ENCODE results near the gene NOMO2.
"Not testable (repeated sequence)": the region's sequence is repeated elsewhere in the genome, so short reads cannot be mapped to it uniquely, and the experiment has no call there.

NOMO2 gene

DNA sequence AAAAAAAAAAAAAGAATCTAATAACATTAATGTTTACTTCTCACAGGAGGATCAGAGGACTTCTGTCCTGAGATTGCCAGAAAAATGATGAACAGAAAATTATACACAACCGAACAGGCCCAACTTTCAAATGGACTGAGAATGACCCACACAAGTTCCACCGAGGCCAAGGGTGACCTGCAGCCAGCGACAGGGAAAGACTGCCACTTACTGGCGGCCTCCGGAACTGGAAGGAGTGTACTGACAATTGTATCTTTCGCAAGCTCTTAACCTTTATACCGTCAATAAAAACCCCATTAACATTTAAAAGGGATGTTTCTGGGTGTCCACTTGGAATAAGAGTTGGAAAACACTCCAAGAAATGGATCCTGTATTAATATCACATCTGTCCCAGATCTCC lies 63.5 kb downstream of the NOMO2 start:
- DNase-seq: not testable (repeated sequence)

DNA sequence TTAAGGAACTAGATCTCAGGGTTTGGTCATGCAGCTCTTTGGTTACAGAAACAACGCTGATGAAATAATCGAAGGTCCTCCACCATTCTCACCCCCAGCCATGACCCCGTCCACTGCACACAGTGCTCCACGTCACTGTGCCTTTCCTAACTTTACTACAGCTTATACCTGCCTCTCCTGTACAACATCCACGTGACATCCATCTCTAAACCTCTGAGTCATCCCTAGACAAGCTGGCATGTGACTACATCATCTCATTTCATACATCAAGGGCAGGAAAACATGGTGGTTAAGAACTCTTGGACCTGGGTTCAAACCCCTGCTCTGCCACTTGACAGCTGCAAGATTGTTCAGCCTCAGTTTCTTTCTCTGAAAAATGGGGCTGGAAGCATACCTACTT lies 64.9 kb downstream of the NOMO2 start:
- DNase-seq: not testable (repeated sequence)

DNA sequence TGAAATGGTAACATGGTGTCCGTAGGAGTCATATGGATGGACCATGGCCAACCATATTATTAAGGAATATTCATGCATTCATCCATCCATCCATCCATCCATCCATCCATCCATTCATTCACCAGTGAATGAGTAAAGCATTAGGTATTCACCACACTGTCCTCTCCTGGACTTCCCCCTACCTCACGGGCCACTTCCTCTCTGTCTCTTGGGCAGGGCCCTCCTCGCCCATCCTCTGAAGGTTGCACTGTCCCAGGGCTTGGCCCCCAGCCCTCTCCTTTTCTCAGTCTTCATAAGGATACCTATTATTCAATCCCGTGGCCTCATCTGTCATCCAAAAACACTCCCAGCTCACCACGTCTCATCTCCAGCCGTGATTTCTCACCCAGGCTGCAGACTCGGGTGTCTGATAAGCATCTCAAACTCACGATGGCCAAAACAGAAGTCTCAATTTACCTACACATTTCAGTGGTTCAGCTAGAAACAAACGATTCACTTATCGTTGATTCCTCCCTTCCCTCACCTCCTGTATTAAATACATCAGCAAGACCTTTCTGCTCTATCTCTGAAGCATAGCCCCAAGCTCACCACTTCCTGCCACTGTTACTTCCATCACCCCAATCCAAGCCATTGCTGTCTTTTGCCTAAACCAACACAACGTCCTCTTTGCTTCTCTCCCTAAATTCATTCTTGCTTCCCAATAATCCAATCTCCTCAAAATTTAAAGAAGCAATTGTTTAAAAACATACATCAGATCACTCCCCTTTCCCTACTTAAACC lies 69.6 kb downstream of the NOMO2 start:
- not testable (repeated sequence) for DNase-seq

DNA sequence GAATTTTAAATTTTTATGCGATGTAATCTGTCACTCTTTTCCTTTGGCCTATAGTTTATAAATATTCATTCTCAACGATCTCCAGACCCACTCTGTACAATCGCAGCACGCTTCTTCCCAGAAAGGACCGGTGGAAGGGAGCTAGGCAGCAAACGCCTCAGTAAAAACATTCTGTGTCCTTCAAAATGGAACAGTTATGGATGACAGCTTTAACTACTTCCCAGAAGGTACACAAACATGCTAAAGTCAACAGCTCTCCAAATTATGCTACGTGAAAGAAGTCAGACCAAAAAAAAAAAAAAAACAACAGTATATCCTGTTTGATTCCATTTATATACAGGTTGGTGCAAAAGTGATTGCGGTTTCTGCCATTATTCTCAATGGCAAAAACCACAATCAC lies 125.9 kb downstream of the NOMO2 start:
- not testable (repeated sequence) for DNase-seq

DNA sequence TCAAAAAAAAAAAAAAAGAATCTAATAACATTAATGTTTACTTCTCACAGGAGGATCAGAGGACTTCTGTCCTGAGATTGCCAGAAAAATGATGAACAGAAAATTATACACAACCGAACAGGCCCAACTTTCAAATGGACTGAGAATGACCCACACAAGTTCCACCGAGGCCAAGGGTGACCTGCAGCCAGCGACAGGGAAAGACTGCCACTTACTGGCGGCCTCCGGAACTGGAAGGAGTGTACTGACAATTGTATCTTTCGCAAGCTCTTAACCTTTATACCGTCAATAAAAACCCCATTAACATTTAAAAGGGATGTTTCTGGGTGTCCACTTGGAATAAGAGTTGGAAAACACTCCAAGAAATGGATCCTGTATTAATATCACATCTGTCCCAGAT lies 146.1 kb downstream of the NOMO2 start:
- not testable (repeated sequence) for DNase-seq

DNA sequence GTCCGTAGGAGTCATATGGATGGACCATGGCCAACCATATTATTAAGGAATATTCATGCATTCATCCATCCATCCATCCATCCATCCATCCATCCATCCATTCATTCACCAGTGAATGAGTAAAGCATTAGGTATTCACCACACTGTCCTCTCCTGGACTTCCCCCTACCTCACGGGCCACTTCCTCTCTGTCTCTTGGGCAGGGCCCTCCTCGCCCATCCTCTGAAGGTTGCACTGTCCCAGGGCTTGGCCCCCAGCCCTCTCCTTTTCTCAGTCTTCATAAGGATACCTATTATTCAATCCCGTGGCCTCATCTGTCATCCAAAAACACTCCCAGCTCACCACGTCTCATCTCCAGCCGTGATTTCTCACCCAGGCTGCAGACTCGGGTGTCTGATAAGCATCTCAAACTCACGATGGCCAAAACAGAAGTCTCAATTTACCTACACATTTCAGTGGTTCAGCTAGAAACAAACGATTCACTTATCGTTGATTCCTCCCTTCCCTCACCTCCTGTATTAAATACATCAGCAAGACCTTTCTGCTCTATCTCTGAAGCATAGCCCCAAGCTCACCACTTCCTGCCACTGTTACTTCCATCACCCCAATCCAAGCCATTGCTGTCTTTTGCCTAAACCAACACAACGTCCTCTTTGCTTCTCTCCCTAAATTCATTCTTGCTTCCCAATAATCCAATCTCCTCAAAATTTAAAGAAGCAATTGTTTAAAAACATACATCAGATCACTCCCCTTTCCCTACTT lies 152.2 kb downstream of the NOMO2 start:
- DNase-seq: not testable (repeated sequence)

DNA sequence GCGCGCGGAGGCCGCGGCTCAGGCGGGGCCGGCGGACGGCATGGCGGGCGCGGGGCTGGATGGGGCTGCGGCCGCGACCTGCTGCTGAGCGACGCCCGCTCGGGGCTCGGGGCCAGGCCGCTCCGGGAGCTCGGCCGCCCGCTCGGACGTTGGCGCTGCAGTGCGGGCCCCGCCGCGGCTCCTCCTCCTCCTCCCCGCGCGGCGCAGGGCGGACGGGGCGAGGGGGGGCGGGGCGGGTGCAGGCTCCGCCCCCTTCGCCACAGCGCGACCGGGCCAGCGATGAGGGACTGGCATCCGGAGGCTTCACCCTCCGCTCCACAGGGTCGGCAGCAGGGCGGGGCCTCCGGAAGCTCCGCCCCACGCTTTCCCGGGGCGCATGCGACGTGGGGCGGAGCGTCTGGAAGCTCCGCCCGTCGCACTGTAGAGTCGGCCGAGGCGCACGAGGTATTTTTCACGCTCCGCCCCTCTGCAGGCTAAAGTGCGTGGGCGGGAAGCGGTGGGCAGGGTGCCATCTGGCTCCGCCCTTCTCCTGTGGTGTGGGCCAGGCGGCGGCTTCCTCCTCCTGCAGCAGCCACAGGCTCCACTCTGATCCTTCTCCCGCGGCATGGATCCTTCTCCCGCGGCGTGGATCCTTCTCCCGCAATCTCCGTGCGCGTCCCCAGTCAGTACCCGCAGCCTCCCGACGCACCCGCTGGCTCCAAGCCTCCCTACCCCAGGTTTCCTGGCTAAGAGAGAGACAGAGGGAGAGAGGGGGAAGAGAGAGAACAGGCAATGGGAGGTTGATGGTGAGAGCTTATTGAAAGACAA lies 159.8 kb downstream of the NOMO2 start:
- not testable (repeated sequence) for DNase-seq

DNA sequence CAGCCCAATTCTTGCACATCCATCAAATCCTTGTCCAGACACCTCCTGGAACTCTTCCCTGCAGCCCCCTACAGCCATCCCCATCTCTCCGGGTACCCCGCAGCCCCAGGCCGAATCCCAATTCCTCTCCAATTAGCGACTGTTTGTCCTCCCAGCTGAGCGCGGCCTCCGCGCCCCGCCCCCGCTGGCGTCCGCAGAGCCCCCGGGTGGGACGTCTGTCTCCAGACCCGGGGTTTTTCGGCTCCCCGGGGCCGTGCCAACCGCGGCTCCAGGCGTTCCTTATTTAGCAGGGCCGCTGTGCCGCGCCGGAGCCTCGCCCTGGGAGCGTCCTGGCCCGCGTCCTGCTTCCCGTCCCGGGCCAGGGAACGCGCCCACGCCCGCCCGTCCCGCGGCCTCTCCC lies 160.7 kb downstream of the NOMO2 start:
- peak; percentile 15 to 17 for DNase-seq

DNA sequence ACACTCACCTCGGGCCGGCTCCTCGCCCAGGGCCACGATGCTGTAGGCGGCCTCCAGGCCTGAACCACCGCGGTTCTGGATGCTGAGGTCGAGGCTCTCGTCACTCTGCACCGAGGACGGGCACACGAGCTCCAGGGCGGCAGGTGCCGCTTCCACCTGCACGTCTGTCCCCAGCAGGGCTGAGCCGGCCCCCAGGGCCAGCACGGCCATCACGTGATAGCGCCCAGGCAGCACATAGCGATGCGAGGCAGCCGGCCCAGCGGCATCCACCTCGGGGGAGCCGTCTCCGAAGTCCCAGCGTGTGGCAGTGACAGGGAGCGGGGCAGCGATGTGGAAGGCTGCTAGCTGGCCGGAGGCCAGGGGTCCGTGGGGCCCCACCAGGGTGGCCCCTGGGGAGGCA lies 167.5 kb downstream of the NOMO2 start:
- DNase-seq: not testable (repeated sequence)

DNA sequence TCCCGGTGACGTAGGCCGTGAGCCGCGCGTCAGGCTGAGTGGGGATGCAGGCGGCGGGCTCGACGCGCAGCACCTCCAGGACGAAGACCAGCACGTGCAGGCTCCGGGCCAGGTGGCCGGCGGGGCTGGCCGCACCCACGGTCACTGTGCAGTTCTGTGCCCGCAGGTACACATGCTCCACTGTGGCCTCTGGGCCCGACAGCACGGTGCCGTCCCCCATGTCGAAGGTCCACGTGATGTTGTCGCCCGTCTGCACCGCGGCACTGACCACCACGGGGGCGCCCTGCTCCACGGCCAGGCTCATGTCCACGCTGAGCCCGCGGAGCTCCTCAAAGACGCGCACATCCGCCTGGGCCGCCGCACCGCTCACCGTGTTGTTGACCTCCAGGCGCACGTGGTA lies 174.1 kb downstream of the NOMO2 start:
- not testable (repeated sequence) for DNase-seq

DNA sequence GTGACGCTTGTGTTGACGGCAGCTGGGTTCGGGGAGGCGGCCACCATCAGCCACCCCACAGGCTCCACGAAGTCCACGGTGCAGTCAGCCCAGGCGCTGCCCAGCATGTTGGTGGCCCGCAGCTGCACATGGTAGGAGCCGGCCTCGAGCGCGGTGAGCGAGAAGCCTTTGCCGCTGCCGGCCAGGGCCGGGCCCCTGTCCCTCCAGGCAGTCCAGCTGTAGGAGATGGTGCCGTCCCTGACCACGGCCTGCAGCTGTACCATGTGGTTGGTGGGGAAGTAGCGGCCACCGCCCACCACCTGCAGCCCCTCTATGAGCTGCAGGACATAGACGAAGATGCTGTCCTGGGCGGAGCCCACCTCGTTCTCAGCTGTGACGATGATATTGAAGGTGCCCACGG lies 175.4 kb downstream of the NOMO2 start:
- DNase-seq: not testable (repeated sequence)

DNA sequence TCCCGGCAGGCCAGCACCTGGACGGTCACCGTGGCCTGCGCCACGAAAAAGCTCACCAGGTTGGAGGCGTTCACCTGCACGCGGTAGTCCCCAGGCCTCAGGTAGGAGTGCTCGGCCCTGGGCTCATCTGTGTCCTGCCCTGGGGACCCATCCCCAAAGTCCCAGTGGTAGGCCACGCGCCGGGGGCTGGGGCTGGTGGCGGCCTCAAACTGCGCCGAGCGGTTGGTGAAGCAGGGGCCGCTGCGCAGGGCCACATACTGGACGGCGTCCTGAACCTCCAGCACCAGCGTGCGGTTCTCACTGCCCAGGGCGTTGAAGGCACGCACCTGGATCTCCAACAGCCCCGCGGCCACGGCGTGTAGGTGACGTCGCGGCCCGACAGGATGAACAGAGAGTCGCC lies 176.6 kb downstream of the NOMO2 start:
- DNase-seq: not testable (repeated sequence)

DNA sequence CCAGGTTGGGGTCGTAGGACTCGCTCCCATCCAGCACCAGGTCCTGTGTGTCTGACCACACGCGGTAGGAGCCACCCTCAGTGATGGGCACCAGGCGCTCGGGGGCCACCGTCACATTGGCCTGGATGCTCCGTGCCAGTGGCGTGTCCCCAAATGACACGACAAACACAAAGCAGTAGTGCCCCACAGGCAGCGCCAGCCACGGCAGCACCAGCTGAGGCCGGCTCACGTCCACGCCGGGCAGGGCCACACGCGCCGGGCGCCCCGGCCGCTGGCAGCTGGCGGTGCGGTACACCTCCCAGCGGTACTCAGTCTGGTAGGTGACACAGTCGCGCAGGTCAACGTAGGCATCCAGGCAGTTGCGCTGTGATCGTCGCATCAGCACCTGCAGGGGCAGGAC lies 177.0 kb downstream of the NOMO2 start:
- DNase-seq: not testable (repeated sequence)

DNA sequence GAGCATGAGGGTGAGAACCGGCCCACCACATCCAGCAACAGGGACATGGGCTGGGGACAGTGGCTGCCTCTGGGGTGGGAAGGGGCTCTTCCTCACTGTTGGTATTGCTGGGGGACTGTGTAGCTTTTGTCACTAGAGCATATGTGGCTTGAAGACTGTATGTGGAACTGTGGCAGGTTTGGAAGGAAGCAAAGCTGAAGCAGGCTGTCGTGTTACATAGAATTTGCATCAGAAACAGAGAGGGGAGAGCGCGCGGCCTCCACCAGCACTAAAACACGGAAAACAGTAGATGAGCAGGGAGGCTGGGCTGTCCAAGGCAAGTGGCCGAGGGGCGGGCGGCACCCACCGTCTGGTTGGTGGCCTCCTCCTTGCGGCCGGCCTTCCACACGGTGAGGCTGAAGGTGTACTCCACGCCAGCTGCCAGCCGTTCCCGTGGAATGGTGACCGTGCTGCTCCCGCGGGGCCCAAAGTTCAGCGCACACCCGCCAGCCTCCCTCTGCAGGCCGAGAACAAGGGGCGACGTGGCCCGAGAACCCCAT lies 177.7 kb downstream of the NOMO2 start:
- DNase-seq: not testable (repeated sequence)

DNA sequence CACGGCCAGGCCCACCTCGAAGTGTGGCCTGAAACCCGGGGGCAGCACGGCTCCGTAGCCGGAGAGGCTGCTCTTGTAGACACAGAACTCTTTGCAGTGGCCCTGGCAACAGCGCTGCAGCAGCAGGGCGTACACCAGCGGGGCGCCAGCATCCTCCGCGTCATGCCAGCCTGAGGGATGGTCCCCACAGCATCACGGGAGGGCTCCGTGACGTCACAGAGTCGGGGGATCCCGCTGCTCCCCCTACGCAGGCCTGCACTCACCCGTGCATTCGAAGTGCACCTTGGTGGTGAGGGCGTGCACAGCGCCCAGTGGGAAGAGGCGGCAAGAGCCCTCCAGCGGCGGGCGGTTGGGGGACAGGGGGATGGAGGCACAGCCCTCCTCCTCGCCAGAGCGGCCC lies 179.2 kb downstream of the NOMO2 start:
- not testable (repeated sequence) for DNase-seq
